SK-N-SH treated with all-trans-retinoic acid at 6 μM for 48 hours (cell line): ENCODE results near the gene FANCD2.

Experiments used
- ARNTL ChIP-seq: fragments of 450-650 bp; formaldehyde crosslinking; IDR thresholded peaks from 2 replicates; pipeline ENCODE4 v1.5.0; 2020; ENCODE audit warnings: low read depth, mild to moderate bottlenecking, moderate library complexity, borderline replicate concordance
- BACH2 ChIP-seq: fragments of 250-450 bp; sonication (Bioruptor Pico); IDR thresholded peaks from 2 replicates; pipeline ENCODE4 v1.9.0; 2021; ENCODE audit warnings: mild to moderate bottlenecking, borderline replicate concordance
- CREB5 ChIP-seq: fragments of 250-450 bp; sonication (Bioruptor Pico); IDR thresholded peaks from 2 replicates; pipeline ENCODE4 v1.5.1; 2020; ENCODE audit warnings: low read depth, mild to moderate bottlenecking, moderate library complexity
- ESRRG ChIP-seq: fragments of 250-450 bp; sonication (Bioruptor Pico); IDR thresholded peaks from 2 replicates; pipeline ENCODE4 v1.6.1; 2021; ENCODE audit warnings: mild to moderate bottlenecking
- OSR1 ChIP-seq: fragments of 250-450 bp; sonication (Bioruptor Pico); IDR thresholded peaks from 2 replicates; pipeline ENCODE4 v1.8.0; 2022; ENCODE audit warnings: moderate library complexity, mild to moderate bottlenecking, inconsistent platforms
- PATZ1 ChIP-seq: fragments of 250-450 bp; sonication (Bioruptor Pico); IDR thresholded peaks from 2 replicates; pipeline ENCODE4 v1.8.0; 2020; ENCODE audit warnings: mild to moderate bottlenecking, moderate library complexity, borderline replicate concordance
- RARB ChIP-seq: fragments of 250-450 bp; sonication (Bioruptor Pico); IDR thresholded peaks from 2 replicates; pipeline ENCODE4 v1.8.0; 2021; ENCODE audit warnings: mild to moderate bottlenecking, moderate library complexity
- SNAI2 ChIP-seq: fragments of 250-450 bp; sonication (Bioruptor Pico); IDR thresholded peaks from 2 replicates; pipeline ENCODE4 v1.5.0; 2020; ENCODE audit warnings: mild to moderate bottlenecking, moderate library complexity
- TOX ChIP-seq: fragments of 250-450 bp; sonication (Bioruptor Pico); IDR thresholded peaks from 2 replicates; pipeline ENCODE4 v1.8.0; 2021; ENCODE audit warnings: mild to moderate bottlenecking, moderate library complexity, borderline replicate concordance
- ZC3H10 ChIP-seq: fragments of 250-450 bp; sonication (Bioruptor Pico); IDR thresholded peaks from 2 replicates; pipeline ENCODE4 v1.5.1; 2021; ENCODE audit warnings: mild to moderate bottlenecking, moderate library complexity
- ZFP3 ChIP-seq: fragments of 250-450 bp; sonication (Bioruptor Pico); IDR thresholded peaks from 2 replicates; pipeline ENCODE4 v1.5.0; 2020; ENCODE audit warnings: mild to moderate bottlenecking, moderate library complexity
- ZNF70 ChIP-seq: fragments of 450-650 bp; formaldehyde crosslinking; IDR thresholded peaks from 2 replicates; pipeline ENCODE4 v1.5.0; 2020; ENCODE audit warnings: mild to moderate bottlenecking, moderate library complexity
- TF ChIP-seq, protein P1 (sequence below): fragments of 250-450 bp; sonication (Bioruptor Pico); IDR thresholded peaks from 2 replicates; pipeline ENCODE4 v1.8.0; 2021; ENCODE audit warnings: low read depth, mild to moderate bottlenecking, moderate library complexity, borderline replicate concordance

DNA sequence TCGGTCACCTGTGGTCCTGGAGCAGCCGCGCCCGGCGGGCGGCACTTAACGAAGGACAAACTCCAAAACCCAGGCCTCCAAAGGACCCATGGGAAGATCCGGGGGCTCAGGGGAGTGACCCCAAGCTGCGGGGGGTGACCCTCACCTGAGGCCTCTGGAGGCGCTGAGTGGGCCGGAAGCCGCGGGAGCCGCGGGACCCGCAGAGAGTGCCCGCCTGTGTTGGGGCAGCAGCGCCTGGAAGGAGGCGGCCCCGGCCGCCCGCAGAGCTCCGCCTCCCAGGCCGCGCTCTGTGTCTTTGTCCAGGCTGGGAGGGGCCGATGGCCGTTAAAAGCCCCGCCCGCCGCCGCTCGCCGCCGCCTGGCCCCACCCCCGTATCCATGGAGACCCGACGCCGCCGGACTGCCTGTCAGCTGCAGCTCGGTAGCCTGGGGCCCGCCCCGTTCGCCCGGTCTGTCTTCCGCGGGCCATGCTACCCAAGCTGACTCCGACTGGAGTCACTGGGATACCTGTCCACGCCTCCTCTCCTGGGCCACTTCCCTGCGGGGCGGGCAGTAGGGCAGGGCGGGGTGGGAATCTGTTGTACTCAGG lies 15.3 kb upstream of the FANCD2 start:
- TF ChIP-seq TOX (CRISPR knock-in tag) (no peak), ARNTL (no peak), CREB5 (CRISPR knock-in tag) (no peak), OSR1 (no peak), RARB (CRISPR knock-in tag) (no peak), ESRRG (CRISPR knock-in tag) (no peak), ZFP3 (CRISPR knock-in tag) (no peak), ZC3H10 (no peak), PATZ1 (CRISPR knock-in tag) (no peak), BACH2 (CRISPR knock-in tag) (no peak), ZNF70 (CRISPR knock-in tag) (no peak), SNAI2 (CRISPR knock-in tag) (no peak)
- TF ChIP-seq, protein P1, sequence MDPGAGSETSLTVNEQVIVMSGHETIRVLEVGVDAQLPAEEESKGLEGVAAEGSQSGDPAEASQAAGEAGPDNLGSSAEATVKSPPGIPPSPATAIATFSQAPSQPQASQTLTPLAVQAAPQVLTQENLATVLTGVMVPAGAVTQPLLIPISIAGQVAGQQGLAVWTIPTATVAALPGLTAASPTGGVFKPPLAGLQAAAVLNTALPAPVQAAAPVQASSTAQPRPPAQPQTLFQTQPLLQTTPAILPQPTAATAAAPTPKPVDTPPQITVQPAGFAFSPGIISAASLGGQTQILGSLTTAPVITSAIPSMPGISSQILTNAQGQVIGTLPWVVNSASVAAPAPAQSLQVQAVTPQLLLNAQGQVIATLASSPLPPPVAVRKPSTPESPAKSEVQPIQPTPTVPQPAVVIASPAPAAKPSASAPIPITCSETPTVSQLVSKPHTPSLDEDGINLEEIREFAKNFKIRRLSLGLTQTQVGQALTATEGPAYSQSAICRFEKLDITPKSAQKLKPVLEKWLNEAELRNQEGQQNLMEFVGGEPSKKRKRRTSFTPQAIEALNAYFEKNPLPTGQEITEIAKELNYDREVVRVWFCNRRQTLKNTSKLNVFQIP (CRISPR knock-in tag) = no peak
